Measurements from ENCODE around the gene IL15RA. TPM values are rescaled to one million over a fixed set of nuclear protein-coding genes. Genes with fewer than 3 reads are reported as not detected.

Gene IL15RA
- total and polyA plus RNA-seq, 12 donors, result 2.8 to 55.8 (median 10.0) TPM

GRCh38 chr10:5904227-5904626, 73.1 kb downstream of the IL15RA start:
- TF ChIP-seq POLR2A (IDR thresholded peaks at IDR 0.05), result no peak
- TF ChIP-seq CTCF (IDR thresholded peaks at IDR 0.05), result no peak
- Histone ChIP-seq H3K4me3 (no peak overlapping the region), H3K27me3 (no peaks in the 10 kb centered on the region), H3K9me3 (replicated peaks in 1 of 3) (no peaks in the 10 kb centered on the region), H3K36me3 (replicated peaks in 1 of 2) (peaks cover 0 to 17% of the 10 kb centered on the region in 2 donors), H3K27ac (peak overlapping the region in 1 of 5 donors; percentile 17), H3K4me1 (replicated peaks in 1 of 2) (peaks cover 0 to 8% of the 10 kb centered on the region in 2 donors)
- DNase-seq, result peak in 2 of 7 donors; percentile 35 to 42
- intact Hi-C loops (cut with DNase I), result no loop called here
- WGBS, 4 donors, result 66 to 73% (median 70%) methylated on average over 4 of the region's 4 CpGs

GRCh38 chr10:5903563-5903962, 73.8 kb downstream of the IL15RA start:
- intact Hi-C loops (cut with DNase I), result no loop called here
- peak overlapping the region in 1 of 5 donors; percentile 17 for H3K27ac ChIP-seq
- no peak for DNase-seq
- TF ChIP-seq CTCF (IDR thresholded peaks at IDR 0.05) (no peak), POLR2A (IDR thresholded peaks at IDR 0.05) (no peak)
- H3K4me1 ChIP-seq (replicated peaks in 1 of 2), result peaks cover 0 to 8% of the 10 kb centered on the region in 2 donors
- peaks cover 0 to 10% of the 10 kb centered on the region in 2 donors for H3K36me3 ChIP-seq (replicated peaks in 1 of 2)
- no peaks in the 10 kb centered on the region for H3K27me3 ChIP-seq
- 99 to 100% (median 99%) methylated on average over 6 of the region's 6 CpGs for WGBS, 4 donors
- no peak overlapping the region for H3K4me3 ChIP-seq
- no peaks in the 10 kb centered on the region for H3K9me3 ChIP-seq (replicated peaks in 1 of 3)

- intact Hi-C loops (cut with DNase I), result no loop called here
- TF ChIP-seq CTCF (IDR thresholded peaks at IDR 0.05), result no peak
- TF ChIP-seq POLR2A (IDR thresholded peaks at IDR 0.05), result no peak
- no peaks in the 10 kb centered on the region for H3K27me3 ChIP-seq
- no peak overlapping the region for H3K4me3 ChIP-seq
- H3K36me3 ChIP-seq (replicated peaks in 1 of 2), result peaks cover 0 to 10% of the 10 kb centered on the region in 2 donors
- WGBS, 4 donors, result 90 to 95% (median 93%) methylated on average over 18 of the region's 18 CpGs
- no peaks in the 10 kb centered on the region for H3K9me3 ChIP-seq (replicated peaks in 1 of 3)
- no peak overlapping the region for H3K27ac ChIP-seq
- peak in 1 of 7 donors; percentile 49 for DNase-seq
- H3K4me1 ChIP-seq (replicated peaks in 1 of 2), result peaks cover 0 to 8% of the 10 kb centered on the region in 2 donors
These were observed 74.7 kb downstream of the IL15RA start for GRCh38 chr10:5902511-5903274.

Small RNA genes lying within 50 kb of the gene (small RNA-seq; reads per million reads assigned to genes)
- gene RF00397, result 0 reads per million in 2 donors

Other genes with a start within 250 kb of the IL15RA start
- 100 to 1,000 TPM; 182 to 412 (median 239) TPM for gene GDI2, start 164.1 kb downstream of the IL15RA start, total RNA-seq
- gene GDI2, start 164.1 kb downstream of the IL15RA start, polyA plus RNA-seq, result 100 to 1,000 TPM in 1 of 3 donors, 10 to 100 TPM in 2; 45.3 to 377 (median 48.2) TPM
- gene ANKRD16, start 87.7 kb downstream of the IL15RA start, total RNA-seq, result 10 to 100 TPM in 3 of 9 donors, 1 to 10 TPM in 6; 5.9 to 12.4 (median 7.1) TPM
- gene ANKRD16, start 87.7 kb downstream of the IL15RA start, polyA plus RNA-seq, result 1 to 10 TPM; 4.0 to 6.1 (median 5.8) TPM
- gene FBH1, start 87.3 kb downstream of the IL15RA start, total RNA-seq, result 100 to 1,000 TPM in 5 of 9 donors, 10 to 100 TPM in 4; 68.9 to 165 (median 106) TPM
- gene FBH1, start 87.3 kb downstream of the IL15RA start, polyA plus RNA-seq, result 100 to 1,000 TPM in 2 of 3 donors, 10 to 100 TPM in 1; 91.4 to 154 (median 137) TPM
- gene IL2RA, start 84.8 kb upstream of the IL15RA start, total RNA-seq, result 10 to 100 TPM in 3 of 9 donors, 1 to 10 TPM in 3, under 1 TPM in 2, not detected in 1; 0.14 to 57.9 (median 6.9) TPM
- gene IL2RA, start 84.8 kb upstream of the IL15RA start, polyA plus RNA-seq, result 1 to 10 TPM in 2 of 3 donors, under 1 TPM in 1; 0.24 to 1.7 (median 1.3) TPM
- 10 to 100 TPM; 31.9 to 72.1 (median 57.5) TPM for gene RBM17, start 111.5 kb upstream of the IL15RA start, total RNA-seq
- gene RBM17, start 111.5 kb upstream of the IL15RA start, polyA plus RNA-seq, result 100 to 1,000 TPM in 2 of 3 donors, 10 to 100 TPM in 1; 92.4 to 123 (median 101) TPM
- gene PFKFB3, start 225.4 kb upstream of the IL15RA start, total RNA-seq, result 10 to 100 TPM; 14.9 to 72.4 (median 36.8) TPM
- gene PFKFB3, start 225.4 kb upstream of the IL15RA start, polyA plus RNA-seq, result 10 to 100 TPM in 2 of 3 donors, 1 to 10 TPM in 1; 8.4 to 20.8 (median 13.1) TPM

All from adrenal gland (tissue), 12 donors.